ENCODE data around the gene MACROD2. TPM values are rescaled to one million over a fixed set of nuclear protein-coding genes. Genes with fewer than 3 reads are reported as not detected.

MACROD2 gene
- polyA plus RNA-seq, 2 of the 4 experiments (the other 2 are of a cell fraction): 0.96 to 1.3 TPM

- DNase-seq (ENCODE audit: low read depth in 1 of 2, low spot score in 1 of 2) (no peak), FAIRE-seq (no peak), ATAC-seq (no peak)
- CTCF ChIA-PET: no interaction called here
- Histone ChIP-seq H3K4me3 (no peak overlapping the region), H3K9me3 (no peaks in the 10 kb centered on the region), H3K4me1 (no peaks in the 10 kb centered on the region; the same call in 2 of the 3 replicates), H3K4me2 (no peak overlapping the region), H3K27ac (no peak overlapping the region)
- POLR2A ChIA-PET: no interaction called here
- no peak for TF ChIP-seq HOXB13 (CRISPR knock-in tag; IDR thresholded peaks at IDR 0.05; ENCODE audit: low read depth)
- no peak for TF ChIP-seq NFE2L2 (conservative IDR thresholded peaks at IDR 0.05; ENCODE audit: low read length)
- no peak for TF ChIP-seq KDM5A (IDR thresholded peaks at IDR 0.05)
- no peak for TF ChIP-seq NR3C1 (IDR thresholded peaks at IDR 0.05)
- TF ChIP-seq JUNB (IDR thresholded peaks at IDR 0.05): no peak
- TF ChIP-seq NPAS2 (CRISPR knock-in tag; IDR thresholded peaks at IDR 0.05; ENCODE audit: borderline replicate concordance): no peak
- no peak for TF ChIP-seq ZFP36 (IDR thresholded peaks at IDR 0.05; ENCODE audit: borderline replicate concordance, partially characterized antibody)
- no peak for TF ChIP-seq ESRRA (IDR thresholded peaks at IDR 0.05; ENCODE audit: borderline replicate concordance, low read length)
- TF ChIP-seq RCOR1 (IDR thresholded peaks at IDR 0.05; ENCODE audit: low read depth, low read length): no peak
- no peak for TF ChIP-seq ZSCAN20 (CRISPR knock-in tag; IDR thresholded peaks at IDR 0.05)
- no peak for TF ChIP-seq PHF8 (IDR thresholded peaks at IDR 0.05; ENCODE audit: borderline replicate concordance, low read depth)
- WGBS (ENCODE audit: missing lambda C conversion rate): 54% methylated on average over 5 of the region's 5 CpGs
Observed at GRCh38 chr20:14069796-14070195, 74.5 kb downstream of the MACROD2 start.

GRCh38 chr20:14093652-14094051 lies 98.3 kb downstream of the MACROD2 start:
- TF ChIP-seq HOXB13 (CRISPR knock-in tag; IDR thresholded peaks at IDR 0.05; ENCODE audit: low read depth) (no peak), CHD2 (IDR thresholded peaks at IDR 0.05; ENCODE audit: low read length, partially characterized antibody) (no peak), FOSL2 (IDR thresholded peaks at IDR 0.05) (no peak), FOSL2 (CRISPR knock-in tag; IDR thresholded peaks at IDR 0.05) (no peak), KDM5A (IDR thresholded peaks at IDR 0.05) (no peak), HES2 (IDR thresholded peaks at IDR 0.05) (no peak), RAD21 (conservative IDR thresholded peaks at IDR 0.05 in 1 of 2, IDR thresholded peaks at IDR 0.05 in 1 of 2) (no peak), NFE2L2 (conservative IDR thresholded peaks at IDR 0.05; ENCODE audit: low read length) (no peak), HOXB5 (CRISPR knock-in tag; IDR thresholded peaks at IDR 0.05) (no peak), ZFP36 (IDR thresholded peaks at IDR 0.05; ENCODE audit: borderline replicate concordance, partially characterized antibody) (no peak), CEBPB (IDR thresholded peaks at IDR 0.05) (no peak), ZC3H11A (IDR thresholded peaks at IDR 0.05) (no peak)
- no peaks in the 10 kb centered on the region for H3K4me1 ChIP-seq
- H3K27ac ChIP-seq: no peak overlapping the region
- FAIRE-seq: no peak
- no peak overlapping the region for H3K4me2 ChIP-seq
- POLR2A ChIA-PET: no interaction called here
- 0% methylated on average over 1 of the region's 1 CpG for WGBS (ENCODE audit: missing lambda C conversion rate)
- CTCF ChIA-PET: no interaction called here
- no peaks in the 10 kb centered on the region for H3K9me3 ChIP-seq
- ATAC-seq: no peak
- H3K4me3 ChIP-seq: no peak overlapping the region
- no peak for DNase-seq (ENCODE audit: low read depth in 1 of 2, low spot score in 1 of 2)

- CTCF ChIA-PET: no interaction called here
- POLR2A ChIA-PET: no interaction called here
- DNase-seq (ENCODE audit: low read depth in 1 of 2, low spot score in 1 of 2): no peak
- H3K4me1 ChIP-seq: no peaks in the 10 kb centered on the region
- ATAC-seq: no peak
- H3K27ac ChIP-seq: no peak overlapping the region
- no peak overlapping the region for H3K4me3 ChIP-seq
- FAIRE-seq: peak; percentile 77
- H3K9me3 ChIP-seq: no peaks in the 10 kb centered on the region
- H3K4me2 ChIP-seq: no peak overlapping the region
- 39% methylated on average over 1 of the region's 1 CpG for WGBS (ENCODE audit: missing lambda C conversion rate)
- TF ChIP-seq JUN (IDR thresholded peaks at IDR 0.05) (no peak), BHLHE40 (IDR thresholded peaks at IDR 0.05; ENCODE audit: low read depth, low read length) (no peak), ELK1 (IDR thresholded peaks at IDR 0.05; ENCODE audit: low read depth, low read length) (no peak), JUNB (IDR thresholded peaks at IDR 0.05) (no peak), EP300 (IDR thresholded peaks at IDR 0.05) (no peak), HEYL (CRISPR knock-in tag; IDR thresholded peaks at IDR 0.05) (no peak), POLR2A (IDR thresholded peaks at IDR 0.05; ENCODE audit: low read length) (no peak), BCL3 (IDR thresholded peaks at IDR 0.05) (no peak), KDM5A (IDR thresholded peaks at IDR 0.05) (no peak), HMGXB4 (CRISPR knock-in tag; IDR thresholded peaks at IDR 0.05; ENCODE audit: borderline replicate concordance) (no peak), HES2 (IDR thresholded peaks at IDR 0.05) (no peak), ESRRA (IDR thresholded peaks at IDR 0.05; ENCODE audit: borderline replicate concordance, low read length) (no peak), NR3C1 (IDR thresholded peaks at IDR 0.05) (no peak)
Observed at GRCh38 chr20:14098261-14098660, 102.9 kb downstream of the MACROD2 start.

All from A549 (cell line).